Measurements from ENCODE around the gene LETMD1.

GRCh38 chr12:51065530-51065929 lies 17.4 kb downstream of the LETMD1 start:
- TF ChIP-seq, protein P1, sequence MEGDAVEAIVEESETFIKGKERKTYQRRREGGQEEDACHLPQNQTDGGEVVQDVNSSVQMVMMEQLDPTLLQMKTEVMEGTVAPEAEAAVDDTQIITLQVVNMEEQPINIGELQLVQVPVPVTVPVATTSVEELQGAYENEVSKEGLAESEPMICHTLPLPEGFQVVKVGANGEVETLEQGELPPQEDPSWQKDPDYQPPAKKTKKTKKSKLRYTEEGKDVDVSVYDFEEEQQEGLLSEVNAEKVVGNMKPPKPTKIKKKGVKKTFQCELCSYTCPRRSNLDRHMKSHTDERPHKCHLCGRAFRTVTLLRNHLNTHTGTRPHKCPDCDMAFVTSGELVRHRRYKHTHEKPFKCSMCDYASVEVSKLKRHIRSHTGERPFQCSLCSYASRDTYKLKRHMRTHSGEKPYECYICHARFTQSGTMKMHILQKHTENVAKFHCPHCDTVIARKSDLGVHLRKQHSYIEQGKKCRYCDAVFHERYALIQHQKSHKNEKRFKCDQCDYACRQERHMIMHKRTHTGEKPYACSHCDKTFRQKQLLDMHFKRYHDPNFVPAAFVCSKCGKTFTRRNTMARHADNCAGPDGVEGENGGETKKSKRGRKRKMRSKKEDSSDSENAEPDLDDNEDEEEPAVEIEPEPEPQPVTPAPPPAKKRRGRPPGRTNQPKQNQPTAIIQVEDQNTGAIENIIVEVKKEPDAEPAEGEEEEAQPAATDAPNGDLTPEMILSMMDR (IDR thresholded peaks at IDR 0.05; ENCODE audit: borderline replicate concordance, extremely low read depth, low read length, poor library complexity, severe bottlenecking), result no peak
- TF ChIP-seq EZH2 (IDR thresholded peaks at IDR 0.05; ENCODE audit: borderline replicate concordance, low read depth, low read length, severe bottlenecking), result no peak

Measured in DND-41 (cell line).